ENCODE measurements around the gene MXD3. TPM values are rescaled to one million over a fixed set of nuclear protein-coding genes. Genes with fewer than 3 reads are reported as not detected.

Gene MXD3
- total and polyA plus RNA-seq, 2 donors (not counting 1 experiment from before 2014, with no cell fraction given), result 11.5 to 14.8 TPM

DNA sequence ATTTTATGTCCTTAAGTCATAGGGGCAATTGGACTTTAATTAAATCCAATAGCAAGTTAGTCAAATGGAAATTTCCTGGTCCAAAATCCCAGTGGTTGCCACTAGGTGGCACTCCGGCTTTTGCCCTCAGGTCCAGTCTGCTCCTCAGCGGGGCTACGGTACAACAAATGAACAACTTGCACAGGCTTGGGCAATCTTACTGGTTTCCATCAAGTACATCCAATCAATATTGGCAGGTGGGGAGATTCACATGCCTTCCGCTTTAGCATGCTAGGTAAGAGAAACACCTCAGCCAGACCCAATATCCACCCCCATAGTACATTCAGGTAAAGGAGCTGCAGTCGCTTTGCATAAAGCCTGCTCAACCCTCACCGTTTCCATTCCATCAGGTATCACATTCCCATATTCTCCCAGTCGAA, 6.3 kb upstream of the MXD3 start:
- Histone ChIP-seq H4K20me1 (ENCODE audit: control insufficient read depth, insufficient read depth, low read length, poor library complexity, severe bottlenecking) (peaks cover 35% of the 10 kb centered on the region), H3K4me2 (replicated peaks; ENCODE audit: low read depth, low read length, poor library complexity, severe bottlenecking) (no peak overlapping the region), H3K9ac (ENCODE audit: low read length) (no peak overlapping the region), H3K27me3 (replicated peaks in 1 of 4; ENCODE audit: control extremely low read depth in 1 of 4, control insufficient read depth in 3 of 4, insufficient read depth in 4 of 4, low read length in 3 of 4) (no peaks in the 10 kb centered on the region), H3K36me3 (replicated peaks in 1 of 2; ENCODE audit: control extremely low read depth in 1 of 2, control insufficient read depth in 1 of 2, extremely low read depth in 1 of 2, insufficient read depth in 2 of 2, low read length in 1 of 2) (peaks cover 0 to 1% of the 10 kb centered on the region in 2 experiments), H3K27ac (ENCODE audit: low read length in 2 of 2) (no peak overlapping the region), H3K79me2 (ENCODE audit: control insufficient read depth, insufficient read depth, low read length) (peaks cover 22% of the 10 kb centered on the region), H2AFZ (ENCODE audit: insufficient read depth, low read depth, low read length, poor library complexity, severe bottlenecking) (no peak overlapping the region), H3K4me1 (ENCODE audit: control insufficient read depth in 2 of 2, insufficient read depth in 2 of 2, low read length in 2 of 2) (peaks cover 7 to 14% of the 10 kb centered on the region in 2 donors), H3K9me3 (ENCODE audit: control extremely low read depth in 1 of 3, control insufficient read depth in 2 of 3, insufficient read depth in 1 of 3, low read length in 2 of 3) (no peaks in the 10 kb centered on the region), H3K4me3 (ENCODE audit: control extremely low read depth in 1 of 5, extremely low read depth in 1 of 5, insufficient read depth in 1 of 5, low read depth in 2 of 5, low read length in 4 of 5) (no peak overlapping the region)
- ChIA-PET CTCF (interaction anchor here (0.7 to 3.5 kb wide), 24 partner anchors 9 to 280 kb away, joined by 3 to 34 read pairs (median 4); partner anchors contain the start of genes LMAN2, MXD3 and NSD1), POLR2A (interaction anchor here (0.7 kb wide), 1 partner anchor 12 kb away, joined by 3 read pairs; no protein-coding TSS in a partner anchor)
- no peak overlapping the region for H3K4me3 Mint-ChIP-seq
- no peaks in the 10 kb centered on the region for H3K27me3 Mint-ChIP-seq
- TF ChIP-seq EZH2 (IDR thresholded peaks at IDR 0.05; ENCODE audit: borderline replicate concordance, insufficient read depth, low read depth, low read length, poor library complexity, severe bottlenecking), result no peak
- TF ChIP-seq CTCF (IDR thresholded peaks at IDR 0.05), result peak; percentile 94
- H3K27ac Mint-ChIP-seq, result no peak overlapping the region
- ATAC-seq (ENCODE audit: low read depth) (peak; percentile 78), DNase-seq (peak; percentile 81)
- H3K4me1 Mint-ChIP-seq, result peaks cover 25% of the 10 kb centered on the region
- intact Hi-C loops (cut with micrococcal nuclease), result loop anchor here (1.0 to 10.0 kb wide), 2 partner anchors 136 to 797 kb away; partner anchors contain the start of gene N4BP3
- WGBS (ENCODE audit: insufficient coverage), result 36% methylated on average over 7 of the region's 7 CpGs
- no peaks in the 10 kb centered on the region for H3K9me3 Mint-ChIP-seq (ENCODE audit: insufficient read depth)

GRCh38 chr5:177316005-177316404, 4.3 kb upstream of the MXD3 start:
- H3K9ac ChIP-seq (ENCODE audit: low read length), result no peak overlapping the region
- TF ChIP-seq EZH2 (IDR thresholded peaks at IDR 0.05; ENCODE audit: borderline replicate concordance, insufficient read depth, low read depth, low read length, poor library complexity, severe bottlenecking) (no peak), CTCF (IDR thresholded peaks at IDR 0.05) (no peak)
- H3K27me3 ChIP-seq (replicated peaks in 1 of 4; ENCODE audit: control extremely low read depth in 1 of 4, control insufficient read depth in 3 of 4, insufficient read depth in 4 of 4, low read length in 3 of 4), result no peaks in the 10 kb centered on the region
- intact Hi-C loops (cut with micrococcal nuclease), result loop anchor here (10.0 kb wide), 1 partner anchor 799 kb away; the partner anchor contains the start of gene N4BP3
- Mint-ChIP-seq H3K9me3 (ENCODE audit: insufficient read depth) (no peaks in the 10 kb centered on the region), H3K27me3 (no peaks in the 10 kb centered on the region), H3K27ac (no peak overlapping the region), H3K4me3 (no peak overlapping the region), H3K4me1 (peaks cover 36% of the 10 kb centered on the region)
- peaks cover 26% of the 10 kb centered on the region for H3K79me2 ChIP-seq (ENCODE audit: control insufficient read depth, insufficient read depth, low read length)
- CTCF ChIA-PET, result interaction anchor here (0.8 to 2.3 kb wide), 12 partner anchors 9 to 201 kb away, joined by 3 to 8 read pairs (median 3); no protein-coding TSS in a partner anchor
- DNase-seq, result no peak
- H3K36me3 ChIP-seq (replicated peaks in 1 of 2; ENCODE audit: control extremely low read depth in 1 of 2, control insufficient read depth in 1 of 2, extremely low read depth in 1 of 2, insufficient read depth in 2 of 2, low read length in 1 of 2), result peaks cover 0 to 1% of the 10 kb centered on the region in 2 experiments
- no peak overlapping the region for H3K27ac ChIP-seq (ENCODE audit: low read length in 2 of 2)
- POLR2A ChIA-PET, result interaction anchor here (0.5 kb wide), 1 partner anchor 16 kb away, joined by 8 read pairs; no protein-coding TSS in a partner anchor
- H3K4me2 ChIP-seq (replicated peaks; ENCODE audit: low read depth, low read length, poor library complexity, severe bottlenecking), result no peak overlapping the region
- H3K4me3 ChIP-seq (ENCODE audit: control extremely low read depth in 1 of 5, extremely low read depth in 1 of 5, insufficient read depth in 1 of 5, low read depth in 2 of 5, low read length in 4 of 5), result no peak overlapping the region
- no CpG with 5 or more reads among the region's 3 CpGs for WGBS (ENCODE audit: insufficient coverage)
- no peaks in the 10 kb centered on the region for H3K9me3 ChIP-seq (ENCODE audit: control extremely low read depth in 1 of 3, control insufficient read depth in 2 of 3, insufficient read depth in 1 of 3, low read length in 2 of 3)
- no peak overlapping the region for H2AFZ ChIP-seq (ENCODE audit: insufficient read depth, low read depth, low read length, poor library complexity, severe bottlenecking)
- peaks cover 50% of the 10 kb centered on the region for H4K20me1 ChIP-seq (ENCODE audit: control insufficient read depth, insufficient read depth, low read length, poor library complexity, severe bottlenecking)
- H3K4me1 ChIP-seq (ENCODE audit: control insufficient read depth in 2 of 2, insufficient read depth in 2 of 2, low read length in 2 of 2), result peaks cover 19 to 30% of the 10 kb centered on the region in 2 donors
- ATAC-seq (ENCODE audit: low read depth), result no peak

All from B cell (primary cell).